ENCODE results near the gene DAB1.

Gene DAB1

GRCh38 chr1:57423656-57424211 lies at the start of gene DAB1:
TSS of gene DAB1 (minus strand) at chr1:57424060. CDS start at chr1:57291030, 133,030 bp downstream.
- no peak for DNase-seq (ENCODE audit: low read depth, low spot score)

- no peak for DNase-seq (ENCODE audit: low read depth, low spot score)
These were observed 49.6 kb upstream of the DAB1 start for GRCh38 chr1:57473448-57473847.

DNA sequence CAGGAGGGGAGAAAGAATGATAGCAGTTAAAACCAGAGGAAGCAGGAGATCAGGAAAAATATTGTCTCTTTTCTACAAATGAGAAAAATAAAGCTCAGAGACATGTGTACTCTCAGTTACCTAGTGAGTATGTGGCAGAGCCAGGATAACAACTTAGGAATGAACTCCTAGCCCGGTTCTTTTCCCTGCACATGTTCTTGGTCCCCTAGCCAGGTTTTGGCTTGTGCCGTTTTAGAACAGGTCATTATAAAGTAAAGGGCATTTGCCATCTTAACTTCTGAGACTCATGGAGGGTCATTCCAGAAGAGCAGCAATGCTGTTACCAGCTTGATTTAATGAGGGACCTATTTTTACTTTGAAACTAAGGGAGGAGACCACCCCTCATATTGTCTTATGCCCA lies 48.1 kb upstream of the DAB1 start:
- no peak for DNase-seq (ENCODE audit: low read depth, low spot score)

- no peak for DNase-seq (ENCODE audit: low read depth, low spot score)
These were observed 46.2 kb upstream of the DAB1 start for GRCh38 chr1:57470036-57470435.

DNA sequence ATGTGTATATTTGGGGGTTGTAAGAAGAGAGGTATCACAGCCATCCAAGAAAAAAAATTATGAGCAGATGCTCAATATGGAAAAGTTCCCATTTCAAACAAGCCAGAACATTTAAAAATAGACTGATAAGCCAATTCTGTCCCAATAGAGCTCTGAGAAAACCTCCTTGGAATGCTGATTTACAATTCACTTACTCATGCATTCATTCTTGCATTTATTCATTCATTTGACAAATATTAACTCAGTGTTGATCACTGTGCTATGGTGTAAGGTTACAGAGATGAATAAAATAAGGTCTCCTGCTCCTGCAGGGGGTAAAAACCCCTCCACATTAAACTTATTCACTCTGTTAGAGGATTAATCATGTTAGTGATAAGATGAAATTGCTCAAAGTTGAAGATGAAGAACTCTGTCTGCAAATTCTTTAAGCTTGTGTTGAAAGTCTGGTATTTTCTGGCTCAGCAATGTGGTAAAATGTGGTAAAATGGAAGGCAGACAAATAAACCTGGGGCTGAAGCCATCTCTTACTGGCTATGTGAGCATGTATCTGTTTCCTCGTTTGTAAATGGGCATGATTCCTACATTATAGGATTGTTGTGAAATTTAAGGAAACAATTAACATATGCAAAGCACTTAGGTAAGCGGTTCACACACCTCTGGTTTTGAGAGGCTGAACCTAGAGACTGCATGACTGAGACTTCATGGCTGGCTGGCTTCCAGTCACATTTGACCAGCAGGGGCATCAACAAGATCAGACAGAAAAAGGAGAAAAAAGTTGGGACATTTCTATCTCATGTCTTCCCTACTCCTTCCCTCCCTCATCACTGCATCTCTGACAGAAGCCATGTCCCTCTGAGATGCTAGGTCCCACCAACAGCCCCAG lies 45.0 kb upstream of the DAB1 start:
- no peak for DNase-seq (ENCODE audit: low read depth, low spot score)

- DNase-seq (ENCODE audit: low read depth, low spot score): no peak
These were observed 44.0 kb upstream of the DAB1 start for GRCh38 chr1:57467830-57468229.

GRCh38 chr1:57464756-57465155 lies 40.9 kb upstream of the DAB1 start:
- no peak for DNase-seq (ENCODE audit: low read depth, low spot score)

DNA sequence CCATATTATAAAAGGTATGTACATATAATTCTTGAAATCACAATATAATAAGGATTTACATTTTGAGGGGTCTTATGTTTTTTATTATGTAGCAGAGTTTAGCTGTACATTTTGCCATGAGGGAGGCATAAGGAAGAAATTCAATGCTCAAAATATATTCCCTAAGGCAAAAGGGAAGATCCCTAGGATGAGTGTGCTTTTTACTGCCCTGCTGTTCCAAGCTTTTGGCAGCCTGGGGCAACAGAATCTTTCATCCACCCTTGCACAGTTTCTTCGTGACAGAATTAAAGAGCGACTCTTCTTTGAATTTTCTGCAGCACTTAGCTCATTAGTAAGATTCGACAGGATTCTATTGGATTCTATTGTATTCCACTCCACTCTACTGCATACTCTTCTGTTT lies 39.5 kb upstream of the DAB1 start:
- DNase-seq (ENCODE audit: low read depth, low spot score): no peak

- DNase-seq (ENCODE audit: low read depth, low spot score): no peak
These were observed 37.5 kb upstream of the DAB1 start for GRCh38 chr1:57461405-57461804.

DNA sequence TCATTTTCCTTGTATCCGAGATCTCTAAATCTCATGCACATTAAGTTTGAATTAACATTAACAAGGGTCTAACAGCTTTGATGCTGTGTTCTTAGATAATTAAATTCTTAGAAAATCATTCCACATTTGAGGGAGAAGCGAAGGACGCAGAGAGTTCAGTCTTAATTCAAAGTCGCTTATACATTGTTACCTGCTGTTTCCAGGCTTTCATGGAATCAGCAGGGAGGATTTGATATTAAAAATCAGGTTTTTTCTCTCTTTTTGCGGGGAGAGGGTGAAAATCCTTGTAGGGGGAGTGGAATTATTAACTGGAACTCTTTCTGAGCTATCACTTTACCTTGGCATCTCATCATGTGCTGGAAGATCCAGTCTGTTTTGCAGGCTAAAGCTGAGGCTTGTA lies 27.7 kb upstream of the DAB1 start:
- no peak for DNase-seq (ENCODE audit: low read depth, low spot score)

DNA sequence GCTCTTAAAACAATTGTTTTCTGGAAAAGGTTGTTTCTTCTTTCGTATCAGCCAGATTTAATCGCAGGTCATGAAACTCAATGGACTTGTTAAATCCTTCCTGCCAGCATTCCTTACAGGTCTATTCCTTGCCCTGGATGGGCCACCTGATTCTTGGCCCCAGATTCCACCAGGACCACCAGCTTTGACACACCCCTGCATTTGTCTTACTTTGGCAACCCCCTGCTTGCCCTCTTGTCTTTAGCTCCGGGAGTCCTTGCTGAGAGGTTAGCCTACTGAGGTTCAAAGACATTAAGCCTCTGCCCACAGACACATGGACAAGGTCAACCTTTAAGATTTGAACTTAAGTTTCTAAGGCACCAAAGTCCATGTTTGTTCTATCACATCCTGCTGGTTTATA lies 27.1 kb upstream of the DAB1 start:
- DNase-seq (ENCODE audit: low read depth, low spot score): no peak

DNA sequence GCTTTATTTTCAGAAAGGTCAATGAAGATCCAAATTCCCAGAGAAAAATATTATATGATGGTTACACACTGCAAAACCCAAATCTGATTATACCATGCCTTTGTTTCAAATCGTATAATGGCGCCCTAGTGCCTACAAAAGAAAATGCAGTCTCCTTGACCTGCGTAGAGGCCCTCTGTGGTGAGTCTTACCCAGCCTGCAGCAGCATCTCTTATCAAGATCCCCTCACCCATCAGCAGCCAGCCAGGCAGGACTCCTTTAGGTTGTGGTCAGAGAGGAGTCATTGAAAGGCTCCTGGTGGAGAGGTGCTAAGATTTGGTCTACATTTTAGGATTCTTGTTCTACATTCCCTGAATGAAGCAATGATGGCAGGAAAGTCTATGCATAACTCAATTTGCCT lies 23.7 kb upstream of the DAB1 start:
- DNase-seq (ENCODE audit: low read depth, low spot score): no peak

- no peak for DNase-seq (ENCODE audit: low read depth, low spot score)
These were observed 19.1 kb upstream of the DAB1 start for GRCh38 chr1:57443004-57443403.

GRCh38 chr1:57440096-57440495 lies 16.2 kb upstream of the DAB1 start:
- no peak for DNase-seq (ENCODE audit: low read depth, low spot score)

DNA sequence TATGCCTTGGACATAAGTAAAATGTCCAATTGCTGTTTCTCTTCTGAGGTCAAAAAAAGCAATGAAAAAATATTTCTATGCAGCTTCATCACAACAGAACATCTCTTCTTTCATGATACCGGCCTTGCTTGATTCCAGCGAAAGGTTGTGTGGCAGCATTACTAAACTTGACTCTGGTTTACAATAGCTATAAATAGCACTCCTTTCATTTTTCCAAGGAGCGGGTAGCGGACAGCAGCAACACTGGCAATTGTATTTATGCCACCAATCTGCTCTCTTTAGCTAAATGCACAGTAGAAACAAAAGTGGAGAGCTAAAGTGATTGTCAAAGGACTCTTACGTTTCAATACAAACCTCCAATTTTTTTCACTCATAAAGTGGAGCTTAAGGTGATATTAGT lies 7.5 kb upstream of the DAB1 start:
- DNase-seq (ENCODE audit: low read depth, low spot score): no peak

GRCh38 chr1:57424231-57425027 lies 569 bp upstream of the DAB1 start:
- DNase-seq (ENCODE audit: low read depth, low spot score): no peak

GRCh38 chr1:57423135-57423655 lies 665 bp downstream of the DAB1 start:
- no peak for DNase-seq (ENCODE audit: low read depth, low spot score)

DNA sequence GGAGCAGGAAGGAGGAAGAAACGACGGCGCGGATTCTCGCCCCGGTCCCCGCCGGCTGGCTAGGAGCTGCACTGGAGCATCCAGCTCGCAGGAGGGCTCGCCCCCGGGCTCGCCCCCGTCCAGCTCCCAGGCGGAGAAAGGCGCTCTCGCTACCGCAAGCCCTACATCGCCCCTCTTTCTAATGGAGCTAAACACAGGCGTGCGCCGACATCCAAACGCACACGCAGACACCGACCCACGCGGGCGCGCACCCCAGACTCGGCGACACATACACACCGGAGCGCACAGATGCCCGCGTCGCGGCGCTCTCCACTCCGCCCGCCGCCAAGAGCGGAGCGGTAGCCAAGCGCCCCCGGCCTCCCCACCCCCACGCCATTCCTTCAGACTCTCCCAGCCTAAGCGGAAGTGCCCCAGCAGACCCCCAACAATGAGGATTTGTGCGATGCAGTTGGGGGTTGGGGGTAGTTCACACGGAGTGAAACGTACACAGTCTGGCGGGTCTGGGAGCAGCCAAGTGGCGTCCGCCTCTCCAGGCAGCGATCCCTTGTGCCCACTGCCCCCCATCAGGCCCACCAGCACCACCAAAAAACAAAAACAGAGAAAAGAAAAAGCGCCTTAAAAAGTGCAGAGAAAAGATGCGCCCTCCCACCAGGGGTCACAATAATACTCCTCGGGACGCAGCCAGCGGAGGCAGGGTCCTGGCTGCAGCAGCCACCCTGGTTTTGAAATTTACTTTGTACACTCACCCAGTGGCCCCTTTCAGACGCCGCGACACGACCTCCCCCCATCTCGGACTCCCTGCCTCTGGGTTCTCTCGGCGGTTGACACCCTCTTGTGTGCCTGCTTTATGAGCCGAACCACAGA lies 1.4 kb downstream of the DAB1 start:
- DNase-seq (ENCODE audit: low read depth, low spot score): no peak

GRCh38 chr1:57421806-57422205 lies 2.1 kb downstream of the DAB1 start:
- no peak for DNase-seq (ENCODE audit: low read depth, low spot score)

GRCh38 chr1:57420981-57421785 lies 2.7 kb downstream of the DAB1 start:
- no peak for DNase-seq (ENCODE audit: low read depth, low spot score)

DNA sequence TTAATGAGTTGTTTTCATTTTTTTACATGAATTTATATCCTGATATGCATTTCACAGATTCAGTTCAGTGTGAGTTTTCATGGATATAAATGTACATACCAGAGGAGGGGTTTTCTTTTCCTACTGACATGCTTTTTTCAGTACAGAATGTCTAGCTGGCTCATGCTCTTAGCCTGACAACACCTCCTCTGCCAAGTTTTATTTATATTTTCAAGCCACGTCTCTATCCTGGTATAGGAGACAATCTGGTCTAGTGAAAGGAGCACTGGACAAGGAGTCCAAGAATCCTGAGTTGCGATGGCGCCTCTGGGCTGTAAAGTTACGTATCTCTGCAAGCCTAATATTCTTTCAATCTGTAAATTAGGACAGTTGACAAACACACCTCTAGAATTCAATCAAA lies 4.9 kb downstream of the DAB1 start:
- DNase-seq (ENCODE audit: low read depth, low spot score): no peak
